Common myeloid progenitor, CD34-positive (primary cell): ENCODE measurements around the gene TMEM203.
"Not testable (repeated sequence)": the region's sequence is repeated elsewhere in the genome, so short reads cannot be mapped to it uniquely, and the experiment has no call there.

Experiments used
- CTCF ChIA-PET: fragments of 350-600 bp; sonication (Branson Sonifier 250); formaldehyde crosslinking; loops from one replicate; lab custom pipeline; 2021; ENCODE audit warnings: antibody characterized with exemption; lab: Charles Lee
- POLR2A ChIA-PET: fragments of 350-600 bp; sonication (Branson Sonifier 250); formaldehyde crosslinking; loops from one replicate; lab custom pipeline; 2021; ENCODE audit warnings: antibody characterized with exemption; lab: Charles Lee
- DNase-seq, 3 donors: peaks; one replicate each; pipeline versions ENCODE4 v3.0.0 to v3.0.0-alpha.2; 2013
- H3K27ac ChIP-seq, 2 experiments: 1 replicate in 1 of 2; 2 replicates in 1 of 2; pipeline ENCODE4 v1.7.0; 2013; ENCODE audit warnings: inconsistent platforms in 2 of 2, low read length in 2 of 2, mild to moderate bottlenecking in 2 of 2, low read depth in 1 of 2, moderate library complexity in 1 of 2; ENCODE audit not compliant: severe bottlenecking in 2 of 2, insufficient read depth in 1 of 2, poor library complexity in 1 of 2
- H3K27me3 ChIP-seq, 5 experiments: replicated peaks in 2 of 5; 1 replicate in 3 of 5; 2 replicates in 2 of 5; pipeline versions ENCODE4 v1.6.1 to v1.7.0; 2013; ENCODE audit warnings: low read length in 4 of 5, mild to moderate bottlenecking in 2 of 5, moderate library complexity in 2 of 5, inconsistent platforms in 1 of 5; ENCODE audit not compliant: insufficient read depth in 5 of 5, control insufficient read depth in 4 of 5
- H3K36me3 ChIP-seq, 4 experiments: 1 replicate in 2 of 4; 2 replicates in 2 of 4; pipeline versions ENCODE4 v1.6.1 to v1.7.0; 2013; ENCODE audit warnings: low read length in 3 of 4, control low read depth in 1 of 4, mild to moderate bottlenecking in 1 of 4; ENCODE audit not compliant: control insufficient read depth in 4 of 4, insufficient read depth in 4 of 4
- H3K4me1 ChIP-seq, 4 experiments: 1 replicate in 3 of 4; 2 replicates in 1 of 4; pipeline versions ENCODE4 v1.6.1 to v1.7.1; 2013; ENCODE audit warnings: low read length in 3 of 4, mild to moderate bottlenecking in 3 of 4, control low read depth in 1 of 4, inconsistent platforms in 1 of 4, moderate library complexity in 1 of 4; ENCODE audit not compliant: control insufficient read depth in 4 of 4, insufficient read depth in 4 of 4; ENCODE audit errors: control extremely low read depth in 1 of 4
- H3K4me3 ChIP-seq, 7 experiments: 1 replicate in 4 of 7; 2 replicates in 3 of 7; pipeline versions ENCODE4 v1.5.1 to v1.7.0; 2013; ENCODE audit warnings: mild to moderate bottlenecking in 7 of 7, low read length in 6 of 7, moderate library complexity in 6 of 7, inconsistent platforms in 2 of 7, low read depth in 2 of 7, control low read depth in 1 of 7; ENCODE audit not compliant: insufficient read depth in 4 of 7, control insufficient read depth in 1 of 7; ENCODE audit errors: extremely low read depth in 1 of 7
- H3K9me3 ChIP-seq, 5 experiments: 1 replicate in 4 of 5; 2 replicates in 1 of 5; pipeline versions ENCODE4 v1.6.1 to v1.7.1; 2013; ENCODE audit warnings: low read length in 4 of 5, mild to moderate bottlenecking in 2 of 5, inconsistent platforms in 1 of 5, low read depth in 1 of 5, moderate library complexity in 1 of 5; ENCODE audit not compliant: control insufficient read depth in 4 of 5, insufficient read depth in 2 of 5; ENCODE audit errors: control extremely low read depth in 1 of 5
- WGBS: methylation state at CpG from one replicate; pipeline ENCODE4 v1.1.5; 2013; ENCODE audit not compliant: insufficient coverage; 5-methylcytosine and 5-hydroxymethylcytosine counted together

The TMEM203 gene

GRCh38 chr9:137244486-137245449 is 39.3 kb upstream of the TMEM203 start:
- peaks cover 3 to 28% (median 26%) of the 10 kb centered on the region in 4 experiments for H3K4me1 ChIP-seq
- CTCF ChIA-PET: interaction anchor here (0.6 to 2.4 kb wide), 3 partner anchors 9 to 220 kb away, joined by 3 to 10 read pairs (median 3); no protein-coding TSS in a partner anchor

GRCh38 chr9:137243626-137244485 is 38.4 kb upstream of the TMEM203 start:
- ChIA-PET POLR2A (interaction anchor here (1.6 kb wide), 1 partner anchor 10 kb away, joined by 8 read pairs; the partner anchor contains the start of gene NELFB), CTCF (interaction anchor here (0.6 to 2.4 kb wide), 4 partner anchors 10 to 221 kb away, joined by 3 to 10 read pairs (median 4); partner anchors contain the start of genes ANAPC2 and SSNA1)
- H3K4me1 ChIP-seq: peaks cover 3 to 36% (median 33%) of the 10 kb centered on the region in 4 experiments
- no peaks in the 10 kb centered on the region for H3K9me3 ChIP-seq
- no peaks in the 10 kb centered on the region for H3K27me3 ChIP-seq
- H3K36me3 ChIP-seq: peaks cover 0 to 24% (median 17%) of the 10 kb centered on the region in 4 experiments
- peak in 1 of 3 donors; percentile 19 for DNase-seq
- no peak overlapping the region for H3K27ac ChIP-seq
- no peak overlapping the region for H3K4me3 ChIP-seq
- 91% methylated on average over 13 of the region's 15 CpGs for WGBS

More at GRCh38 chr9:137244486-137245449, 39.3 kb upstream of the TMEM203 start:
- no peak for DNase-seq
- Histone ChIP-seq H3K27ac (no peak overlapping the region), H3K36me3 (peaks cover 0 to 24% (median 17%) of the 10 kb centered on the region in 4 experiments), H3K9me3 (no peaks in the 10 kb centered on the region), H3K4me3 (no peak overlapping the region), H3K27me3 (no peaks in the 10 kb centered on the region)
- POLR2A ChIA-PET: interaction anchor here (1.6 kb wide), 1 partner anchor 9 kb away, joined by 8 read pairs; the partner anchor contains the start of gene NELFB
- 92% methylated on average over 33 of the region's 36 CpGs for WGBS

- not testable (repeated sequence) for H3K9me3 ChIP-seq, H3K4me3 ChIP-seq, DNase-seq, H3K27me3 ChIP-seq, H3K27ac ChIP-seq
- ChIA-PET POLR2A (interaction anchor here (1.4 kb wide), 1 partner anchor 12 kb away, joined by 6 read pairs; the partner anchor contains the start of gene NELFB), CTCF (interaction anchor here (1.4 to 1.6 kb wide), 3 partner anchors 11 to 55 kb away, joined by 3 to 8 read pairs (median 4); partner anchors contain the start of genes ANAPC2, NELFB and SSNA1)
- Histone ChIP-seq H3K36me3 (peaks cover 0 to 24% (median 17%) of the 10 kb centered on the region in 4 experiments), H3K4me1 (peaks cover 3 to 42% (median 37%) of the 10 kb centered on the region in 4 experiments)
- WGBS: 98% methylated on average over 7 of the region's 18 CpGs
Observed at GRCh38 chr9:137243266-137243625, 37.8 kb upstream of the TMEM203 start.

- no peaks in the 10 kb centered on the region for H3K27me3 ChIP-seq
- ChIA-PET POLR2A (interaction anchor here (1.4 kb wide), 1 partner anchor 13 kb away, joined by 6 read pairs; the partner anchor contains the start of gene NELFB), CTCF (interaction anchor here (0.8 to 1.6 kb wide), 5 partner anchors 12 to 54 kb away, joined by 3 to 8 read pairs (median 4); partner anchors contain the start of genes ANAPC2, NELFB and SSNA1)
- WGBS: 91% methylated on average over 30 of the region's 36 CpGs
- H3K4me1 ChIP-seq: peaks cover 3 to 49% (median 39%) of the 10 kb centered on the region in 4 experiments
- DNase-seq: no peak
- peak overlapping the region; percentile 56 to 87 (median 78) for H3K4me3 ChIP-seq
- H3K9me3 ChIP-seq: no peaks in the 10 kb centered on the region
- H3K27ac ChIP-seq: peak overlapping the region; percentile 33 to 83
- H3K36me3 ChIP-seq: peaks cover 0 to 24% (median 17%) of the 10 kb centered on the region in 4 experiments
Observed at GRCh38 chr9:137242269-137243203, 37.1 kb upstream of the TMEM203 start.

GRCh38 chr9:137241490-137242268 is 36.2 kb upstream of the TMEM203 start:
- peaks cover 0 to 24% (median 17%) of the 10 kb centered on the region in 4 experiments for H3K36me3 ChIP-seq
- CTCF ChIA-PET: interaction anchor here (0.9 to 1.6 kb wide), 6 partner anchors 12 to 51 kb away, joined by 3 to 8 read pairs (median 4); partner anchors contain the start of gene NELFB
- 6% methylated on average over 73 of the region's 83 CpGs for WGBS
- no peaks in the 10 kb centered on the region for H3K27me3 ChIP-seq
- H3K27ac ChIP-seq: peak overlapping the region; percentile 33 to 83
- peaks cover 3 to 58% (median 47%) of the 10 kb centered on the region in 4 experiments for H3K4me1 ChIP-seq
- peak; percentile 45 to 62 (median 50) for DNase-seq
- no peaks in the 10 kb centered on the region for H3K9me3 ChIP-seq
- H3K4me3 ChIP-seq: peak overlapping the region; percentile 56 to 87 (median 78)
- POLR2A ChIA-PET: interaction anchor here (1.1 to 2.7 kb wide), 3 partner anchors 13 to 15 kb away, joined by 4 to 14 read pairs (median 6); partner anchors contain the start of gene NELFB
